Stimulated activated CD4-positive, alpha-beta T cell treated with anti-CD3 and anti-CD28 coated beads, Interleukin-12 subunit alpha, Interleukin-12 subunit beta, amount 100 ng/mL, for 24 hours (primary cell): ENCODE measurements around the gene AGO4.
"Not testable (repeated sequence)": the region's sequence is repeated elsewhere in the genome, so short reads cannot be mapped to it uniquely, and the experiment has no call there.

Experiments used
- DNase-seq, 2 experiments: peaks; one replicate each; pipeline ENCODE4 v3.0.0-alpha.2; 2020; ENCODE audit warnings: low read depth in 2 of 2

The AGO4 gene

DNA sequence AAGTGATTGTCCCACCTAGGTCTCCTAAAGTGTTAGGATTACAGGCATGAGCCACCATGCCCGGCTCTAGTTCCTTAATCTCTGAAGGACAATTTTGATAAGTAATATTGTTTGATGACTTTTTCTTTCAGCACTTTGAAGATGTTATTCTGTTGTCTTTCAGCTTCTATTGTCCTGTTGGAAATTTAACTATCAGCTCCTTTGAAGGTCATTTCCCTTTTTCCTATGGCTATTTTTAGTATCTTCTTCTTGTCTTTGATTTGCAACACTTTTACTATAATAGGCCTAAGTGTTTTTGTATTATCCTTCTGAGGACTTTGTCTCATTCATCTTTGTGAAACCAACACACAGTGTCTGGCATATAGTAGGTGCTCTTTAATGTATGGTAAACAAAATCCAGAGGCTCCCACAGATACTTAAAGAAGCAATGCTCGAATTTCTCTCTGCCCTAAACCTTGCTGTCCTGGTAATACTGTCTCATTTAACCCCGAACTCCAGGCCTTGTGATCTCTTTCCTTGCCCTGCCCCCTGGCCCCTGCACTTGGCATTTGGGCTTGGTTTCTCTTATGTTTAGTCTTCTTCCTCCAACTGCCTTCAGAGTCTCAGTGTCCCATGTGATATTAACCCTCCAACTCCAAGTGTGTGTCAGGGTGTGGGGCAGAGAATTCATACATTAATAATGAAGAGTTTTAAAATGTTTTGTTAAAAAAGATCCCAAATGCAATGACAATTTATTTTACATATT, 56.2 kb downstream of the AGO4 start:
- DNase-seq = no peak

- no peak for DNase-seq
These were observed 57.0 kb downstream of the AGO4 start for GRCh38 chr1:35864813-35865212.

DNA sequence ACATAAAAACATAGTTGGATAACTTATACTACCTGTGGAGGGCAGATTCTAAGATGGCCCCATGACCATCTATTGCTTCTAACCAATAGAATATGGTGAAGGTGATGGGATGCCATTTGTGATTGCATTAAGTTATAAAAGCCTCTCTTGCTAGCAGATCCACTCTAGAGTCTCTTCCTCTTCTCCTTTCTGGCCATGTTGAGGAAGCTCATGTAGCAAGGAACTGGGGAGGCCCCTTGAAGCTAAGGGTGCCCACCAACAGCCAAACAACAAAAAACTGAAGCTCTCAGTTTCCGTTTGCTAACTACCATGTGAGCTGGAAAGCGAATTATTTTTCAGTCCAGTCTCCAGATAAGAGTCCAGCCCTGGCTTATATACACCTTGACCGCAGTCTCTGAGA, 59.2 kb downstream of the AGO4 start:
- DNase-seq = no peak

DNA sequence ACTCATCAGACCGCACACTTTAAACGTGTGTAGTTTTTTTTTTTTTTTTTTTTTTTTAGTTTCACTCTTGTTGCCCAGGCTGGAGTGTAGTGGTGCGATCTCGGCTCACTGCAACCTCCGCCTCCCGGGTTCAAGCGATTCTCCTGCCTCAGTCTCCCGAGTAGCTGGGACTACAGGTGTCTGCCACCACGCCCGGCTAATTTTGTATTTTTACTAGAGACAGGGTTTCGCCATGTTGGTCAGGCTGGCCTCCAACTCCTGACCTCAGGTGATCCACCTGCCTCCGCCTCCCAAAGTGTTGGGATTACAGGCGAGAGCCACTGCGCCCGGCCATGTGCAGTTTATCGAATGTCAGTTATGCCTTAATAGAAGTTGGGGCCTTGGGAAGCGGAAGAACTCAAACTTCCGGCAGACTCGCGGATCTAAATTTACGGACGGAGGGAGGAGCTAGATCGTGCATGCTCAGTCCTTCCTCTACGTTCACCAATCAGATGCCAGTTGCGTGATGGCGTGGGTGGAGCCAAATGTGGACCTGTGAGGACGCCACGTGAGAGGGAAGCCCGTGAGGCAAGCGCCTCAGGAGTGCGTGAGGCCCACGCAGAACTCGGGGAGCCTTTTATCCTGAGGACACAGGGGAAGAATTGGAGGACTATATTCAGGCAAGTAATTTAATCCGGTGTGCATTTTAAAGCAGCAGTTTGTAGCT, 61.6 kb downstream of the AGO4 start:
- not testable (repeated sequence) for DNase-seq

- no peak for DNase-seq
These were observed 63.0 kb downstream of the AGO4 start for GRCh38 chr1:35870651-35871309.

DNA sequence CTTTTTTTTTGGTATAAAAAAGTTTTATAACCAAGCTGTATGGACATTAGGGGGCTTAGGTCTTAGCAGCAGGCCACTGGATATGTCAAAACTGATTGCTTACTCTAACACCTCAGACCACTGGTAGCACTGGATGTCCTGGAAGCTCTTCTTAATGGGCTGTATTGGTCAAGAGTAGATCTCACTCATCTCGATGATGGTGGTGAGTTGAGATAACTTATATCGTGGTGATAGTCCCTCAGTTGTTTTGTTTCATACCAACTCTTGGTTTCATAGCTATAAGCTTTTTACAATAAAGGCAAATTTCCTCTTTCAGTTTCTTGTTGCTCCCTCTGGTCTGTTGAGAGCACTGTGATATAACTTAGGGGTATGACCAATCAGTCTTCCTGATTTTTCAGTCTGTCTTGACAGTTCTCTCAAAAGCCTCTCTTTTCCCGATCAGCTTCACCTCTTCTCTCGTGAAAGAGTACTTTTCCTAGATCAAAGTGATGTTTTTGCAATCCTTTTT, 65.5 kb downstream of the AGO4 start:
- no peak for DNase-seq

- DNase-seq = not testable (repeated sequence)
These were observed 66.3 kb downstream of the AGO4 start for GRCh38 chr1:35874115-35874514.

GRCh38 chr1:35876988-35877387, 69.2 kb downstream of the AGO4 start:
- no peak for DNase-seq

DNA sequence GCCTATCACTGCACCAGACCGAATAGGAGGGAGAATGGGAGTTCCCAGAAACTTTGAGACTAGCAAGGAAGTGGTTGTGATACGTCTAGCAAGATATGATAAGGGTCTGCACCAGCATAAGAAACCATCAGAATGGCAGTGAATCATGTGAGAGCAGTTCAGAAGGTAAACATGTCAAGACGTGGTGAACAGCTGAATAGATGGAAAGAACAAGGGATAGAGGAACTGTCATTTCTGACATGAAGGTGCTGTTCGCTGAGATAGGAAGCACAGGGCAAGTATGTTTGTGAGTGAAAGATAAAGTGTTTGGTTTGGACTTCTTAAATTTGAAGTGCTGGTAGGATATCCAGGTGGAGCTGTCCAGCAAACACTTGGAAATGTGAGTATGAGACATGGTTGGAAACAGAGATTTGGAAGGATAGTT, 74.0 kb downstream of the AGO4 start:
- DNase-seq = no peak

DNA sequence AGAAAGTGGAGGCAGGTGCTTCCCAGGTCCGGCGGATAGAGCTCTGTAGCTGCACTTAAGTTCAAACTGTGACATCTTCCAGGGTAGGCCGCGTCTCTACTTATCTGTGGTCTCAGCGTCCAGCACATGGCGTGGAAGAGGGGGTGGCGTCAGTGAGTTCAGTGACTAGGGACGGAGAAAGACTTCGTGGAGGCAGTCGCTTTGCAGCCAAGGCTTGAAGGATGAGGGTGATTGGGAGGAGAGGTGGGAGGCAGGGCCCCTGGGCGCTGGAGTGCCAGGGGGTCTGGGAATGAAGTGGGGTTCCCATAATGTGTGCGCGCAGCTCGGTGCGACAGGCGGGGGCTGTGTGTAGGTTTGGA, 74.7 kb downstream of the AGO4 start:
- peak in 1 of 2 experiments; percentile 1 for DNase-seq

DNA sequence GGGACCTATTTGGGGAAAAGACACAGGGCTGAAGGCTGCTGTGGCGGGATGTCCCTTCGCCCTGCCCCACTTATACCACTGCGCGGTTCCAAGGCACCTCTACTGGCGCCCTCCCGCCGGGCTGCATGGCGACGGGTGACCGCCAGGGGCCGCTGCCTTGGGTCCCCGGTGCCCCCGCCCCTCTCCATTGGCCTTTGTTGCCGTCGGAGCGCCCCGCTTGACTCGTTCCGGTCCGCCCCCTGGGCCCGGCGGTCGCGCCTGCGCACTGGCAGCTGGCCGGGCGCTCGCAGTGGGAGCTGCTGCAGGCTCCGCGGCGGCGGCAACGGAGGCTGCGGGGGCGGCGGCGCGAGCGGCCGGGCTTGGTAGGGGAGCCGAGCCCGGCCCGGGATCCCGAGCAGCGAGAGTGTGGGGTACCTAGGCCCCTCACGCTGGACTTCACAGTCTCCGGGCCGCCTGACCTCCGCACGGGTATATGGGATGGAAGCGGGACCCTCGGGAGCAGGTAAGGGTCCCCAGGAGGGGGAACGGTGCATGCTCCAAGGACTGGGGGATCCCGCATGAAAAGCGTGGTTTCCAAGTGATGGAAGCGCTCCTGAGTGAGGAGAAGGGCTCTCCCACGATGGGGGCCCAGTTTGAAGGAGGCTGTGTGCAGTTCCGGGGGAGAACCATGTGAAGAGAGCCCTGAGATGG, 75.3 kb downstream of the AGO4 start, which contains the start of gene AGO1:
Gene AGO1, plus strand, starts transcription at position 265 of the 690 bp plus-strand sequence. Its CDS starts 213 bp downstream, at position 478.
- peak; percentile 93 to 94 for DNase-seq

DNA sequence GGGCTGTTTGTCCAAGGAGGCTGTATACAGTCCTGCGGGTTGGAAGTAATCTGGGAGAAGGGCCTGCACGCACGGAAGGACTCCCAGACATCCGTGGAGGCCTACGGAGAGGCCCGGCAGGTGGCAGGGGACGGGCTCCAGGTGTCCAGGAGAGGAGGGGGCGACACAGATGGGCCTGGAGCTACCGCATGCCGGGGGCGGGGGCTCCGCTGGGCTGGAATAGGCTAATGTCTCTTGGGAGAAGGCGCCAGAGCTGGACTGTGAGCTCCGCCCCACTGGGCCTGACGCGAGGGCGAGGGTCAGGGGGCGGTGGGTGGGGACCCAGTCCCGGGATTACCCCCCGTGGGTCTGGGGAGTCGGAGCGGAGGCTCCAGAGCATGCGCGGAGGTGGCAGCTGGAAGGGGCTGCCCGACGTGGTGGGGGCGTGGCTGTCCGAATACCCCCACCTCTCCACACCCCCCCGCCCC, 75.9 kb downstream of the AGO4 start:
- DNase-seq = peak; percentile 10 to 36

GRCh38 chr1:35884934-35885333, 77.1 kb downstream of the AGO4 start:
- DNase-seq = no peak

- DNase-seq = no peak
These were observed 78.2 kb downstream of the AGO4 start for GRCh38 chr1:35885961-35886558.

- DNase-seq = no peak
These were observed 79.0 kb downstream of the AGO4 start for GRCh38 chr1:35886577-35887431.

- no peak for DNase-seq
These were observed 79.7 kb downstream of the AGO4 start for GRCh38 chr1:35887508-35887907.

DNA sequence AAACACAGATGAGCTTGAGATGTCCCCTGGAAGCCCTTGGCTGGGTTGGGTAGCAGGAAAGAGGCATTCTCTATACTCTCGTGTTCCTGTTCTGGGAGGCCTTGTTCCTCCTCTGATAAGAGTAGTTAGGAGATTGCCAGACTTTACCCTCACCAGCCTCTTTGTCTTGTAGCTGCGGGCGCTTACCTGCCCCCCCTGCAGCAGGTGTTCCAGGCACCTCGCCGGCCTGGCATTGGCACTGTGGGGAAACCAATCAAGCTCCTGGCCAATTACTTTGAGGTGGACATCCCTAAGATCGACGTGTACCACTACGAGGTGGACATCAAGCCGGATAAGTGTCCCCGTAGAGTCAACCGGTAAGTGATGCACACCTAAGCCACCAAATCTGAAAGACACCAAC, 80.4 kb downstream of the AGO4 start:
- no peak for DNase-seq

- DNase-seq = not testable (repeated sequence)
These were observed 81.2 kb downstream of the AGO4 start for GRCh38 chr1:35888981-35889380.

DNA sequence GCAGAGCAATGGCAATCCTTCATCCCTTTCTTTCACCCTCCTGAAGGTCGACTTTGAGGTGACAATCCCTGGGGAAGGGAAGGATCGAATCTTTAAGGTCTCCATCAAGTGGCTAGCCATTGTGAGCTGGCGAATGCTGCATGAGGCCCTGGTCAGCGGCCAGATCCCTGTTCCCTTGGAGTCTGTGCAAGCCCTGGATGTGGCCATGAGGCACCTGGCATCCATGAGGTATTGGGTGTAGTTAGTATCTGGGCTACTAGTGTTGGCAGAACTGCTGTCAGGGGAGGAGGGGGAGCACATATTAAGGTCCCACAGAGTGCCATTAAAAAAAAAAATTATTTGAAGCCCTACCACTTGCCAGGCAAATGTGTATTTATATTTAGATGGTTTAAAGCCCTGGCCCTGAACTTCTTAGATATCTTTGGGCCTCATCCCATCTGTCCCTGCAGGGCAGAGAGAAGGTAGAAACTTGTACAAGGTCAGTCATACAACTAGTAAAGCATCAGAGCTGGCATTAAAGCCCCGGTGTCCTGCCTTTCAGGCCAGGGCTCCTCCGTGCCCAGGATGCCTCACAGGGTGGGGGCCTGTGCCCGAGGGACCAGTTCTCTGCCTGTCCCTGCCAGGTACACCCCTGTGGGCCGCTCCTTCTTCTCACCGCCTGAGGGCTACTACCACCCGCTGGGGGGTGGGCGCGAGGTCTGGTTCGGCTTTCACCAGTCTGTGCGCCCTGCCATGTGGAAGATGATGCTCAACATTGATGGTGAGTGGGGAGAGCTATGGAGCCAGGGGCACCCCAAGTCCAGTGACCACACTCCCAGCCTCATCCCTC, 85.4 kb downstream of the AGO4 start:
- no peak for DNase-seq

DNA sequence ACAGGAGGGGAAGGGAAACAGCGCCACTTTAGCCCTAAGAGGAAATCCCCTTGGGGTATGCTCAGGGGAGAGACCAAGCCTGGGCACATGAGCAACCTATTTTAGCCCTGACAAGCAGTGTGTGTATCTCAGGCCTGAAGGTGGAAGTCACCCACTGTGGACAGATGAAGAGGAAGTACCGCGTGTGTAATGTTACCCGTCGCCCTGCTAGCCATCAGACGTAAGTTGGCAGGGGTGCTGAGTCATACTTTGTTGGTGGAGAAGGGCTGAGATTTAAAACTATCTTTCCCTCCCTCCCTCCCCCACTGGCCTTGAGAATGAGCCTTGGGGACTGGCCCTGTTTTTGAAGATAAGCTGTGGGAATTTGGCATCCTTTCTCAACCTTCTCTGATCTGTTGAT, 86.4 kb downstream of the AGO4 start:
- no peak for DNase-seq
